Measurements from ENCODE around the gene IQSEC1.

The IQSEC1 gene

GRCh38 chr3:12987602-12988001 lies 85.6 kb downstream of the IQSEC1 start:
- H3K4me1 ChIP-seq, result peaks cover 71 to 99% (median 85%) of the 10 kb centered on the region in 10 experiments
- H3K27me3 ChIP-seq, result peaks cover 0 to 6% (median 2%) of the 10 kb centered on the region in 11 experiments; a peak in 11 of 22 replicates
- H3K9ac ChIP-seq, result no peak overlapping the region
- no peak overlapping the region; a peak in 1 of 22 replicates for H3K4me2 ChIP-seq
- H3K36me3 ChIP-seq, result peaks cover 0 to 78% (median 10%) of the 10 kb centered on the region in 11 experiments; a peak in 14 of 22 replicates
- peaks cover 0 to 5% (median 0%) of the 10 kb centered on the region in 11 experiments; a peak in 2 of 22 replicates for H3K9me3 ChIP-seq (replicated peaks in 1 of 11)
- TF ChIP-seq Cebpa-rat (IDR thresholded peaks at IDR 0.05), result no peak
- no peak overlapping the region; a peak in 1 of 20 replicates for H3K4me3 ChIP-seq
- H3K27ac ChIP-seq, result no peak overlapping the region
- peaks cover 81 to 100% (median 98%) of the 10 kb centered on the region in 11 experiments for H4K20me1 ChIP-seq

DNA sequence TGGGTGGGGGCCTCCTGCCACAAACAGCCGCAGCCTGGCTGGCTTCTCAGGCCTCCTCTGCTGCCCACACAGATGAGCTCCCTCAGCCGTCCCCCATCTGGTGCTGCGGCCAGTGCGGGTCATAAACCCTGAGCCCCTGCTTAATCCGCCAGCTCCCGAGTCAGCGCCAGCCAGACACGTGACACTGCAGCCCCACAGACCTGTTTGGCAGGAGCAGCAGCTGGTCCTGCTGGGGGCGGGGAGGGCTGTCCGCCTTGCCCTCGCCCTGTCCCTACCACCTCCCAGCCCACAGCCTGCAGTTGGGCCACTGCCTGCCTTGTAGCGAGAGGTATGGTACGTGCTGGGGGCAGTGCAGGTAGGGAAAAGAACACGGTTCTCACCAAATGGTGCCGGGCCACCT lies 86.2 kb downstream of the IQSEC1 start:
- H3K9me3 ChIP-seq (replicated peaks in 1 of 11), result peaks cover 0 to 5% (median 0%) of the 10 kb centered on the region in 11 experiments; a peak in 2 of 22 replicates
- H3K36me3 ChIP-seq, result peaks cover 0 to 76% (median 10%) of the 10 kb centered on the region in 11 experiments; a peak in 14 of 22 replicates
- peaks cover 72 to 100% (median 85%) of the 10 kb centered on the region in 10 experiments for H3K4me1 ChIP-seq
- peaks cover 81 to 100% (median 98%) of the 10 kb centered on the region in 11 experiments for H4K20me1 ChIP-seq
- H3K27me3 ChIP-seq, result no peaks in the 10 kb centered on the region; a peak in 1 of 22 replicates
- peak overlapping the region in 5 of 11 experiments; percentile 13 to 56 (median 46); a peak in 8 of 22 replicates for H3K4me2 ChIP-seq
- no peak overlapping the region for H3K4me3 ChIP-seq
- peak overlapping the region in 3 of 11 experiments; percentile 23 to 50 (median 24); a peak in 1 of 22 replicates for H3K9ac ChIP-seq
- H3K27ac ChIP-seq, result peak overlapping the region in 2 of 11 experiments; percentile 13 to 52; a peak in 3 of 22 replicates
- no peak for TF ChIP-seq Cebpa-rat (IDR thresholded peaks at IDR 0.05)

DNA sequence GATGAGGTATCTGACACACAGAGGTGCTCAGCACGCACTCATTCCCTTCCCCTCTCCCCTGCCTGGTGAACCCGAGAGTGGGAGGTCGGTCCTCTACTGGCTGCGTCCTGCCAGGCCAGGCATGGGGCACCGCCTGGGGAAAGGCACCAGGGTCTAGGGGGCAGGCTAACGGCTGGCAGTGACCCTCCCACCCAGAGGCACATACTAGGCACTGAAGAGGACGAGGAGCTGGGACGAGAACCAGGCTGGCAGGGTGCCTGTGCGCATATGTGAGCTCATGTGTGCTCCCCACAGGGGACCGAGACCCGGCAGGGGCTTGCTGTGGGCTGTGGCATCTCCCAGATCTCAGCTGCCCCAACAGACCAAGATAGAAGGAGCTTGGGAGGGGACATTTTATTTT lies 86.7 kb downstream of the IQSEC1 start:
- peaks cover 0 to 76% (median 10%) of the 10 kb centered on the region in 11 experiments; a peak in 14 of 22 replicates for H3K36me3 ChIP-seq
- H3K4me1 ChIP-seq, result peaks cover 72 to 100% (median 85%) of the 10 kb centered on the region in 10 experiments
- no peak for TF ChIP-seq Cebpa-rat (IDR thresholded peaks at IDR 0.05)
- H3K9me3 ChIP-seq (replicated peaks in 1 of 11), result peaks cover 0 to 5% (median 0%) of the 10 kb centered on the region in 11 experiments; a peak in 2 of 22 replicates
- peak overlapping the region in 8 of 11 experiments; percentile 11 to 50 (median 20); a peak in 6 of 22 replicates for H3K9ac ChIP-seq
- H3K4me3 ChIP-seq, result no peak overlapping the region
- H3K27me3 ChIP-seq, result no peaks in the 10 kb centered on the region
- peak overlapping the region in 8 of 11 experiments; percentile 12 to 56 (median 42); a peak in 12 of 22 replicates for H3K4me2 ChIP-seq
- peak overlapping the region in 5 of 11 experiments; percentile 5 to 52 (median 16); a peak in 6 of 22 replicates for H3K27ac ChIP-seq
- peaks cover 81 to 100% (median 98%) of the 10 kb centered on the region in 11 experiments for H4K20me1 ChIP-seq

DNA sequence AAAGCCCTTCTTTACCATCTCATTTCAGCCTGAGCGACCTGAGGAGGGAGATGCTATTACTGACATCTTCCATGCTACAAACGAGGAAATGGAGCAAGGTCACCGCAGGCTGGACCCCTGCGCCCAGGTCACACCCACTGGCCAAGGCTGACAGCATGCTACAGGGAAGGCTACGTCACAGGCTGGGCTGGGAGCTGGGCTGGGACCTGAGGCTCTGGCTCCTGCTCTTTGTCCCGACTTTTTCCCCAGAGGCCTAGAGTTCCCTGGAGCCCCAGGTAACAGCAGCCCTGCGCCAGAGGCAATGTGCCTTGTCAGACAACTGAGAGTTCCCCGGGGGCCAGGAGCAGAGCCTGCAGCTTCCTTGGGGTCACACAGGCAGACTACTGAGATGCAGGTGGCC lies 87.2 kb downstream of the IQSEC1 start:
- Histone ChIP-seq H4K20me1 (peaks cover 81 to 100% (median 98%) of the 10 kb centered on the region in 11 experiments), H3K27ac (peak overlapping the region in 4 of 11 experiments; percentile 5 to 52 (median 22); a peak in 6 of 22 replicates), H3K9ac (peak overlapping the region in 8 of 11 experiments; percentile 11 to 50 (median 20); a peak in 9 of 22 replicates), H3K36me3 (peaks cover 0 to 75% (median 10%) of the 10 kb centered on the region in 11 experiments; a peak in 14 of 22 replicates), H3K9me3 (replicated peaks in 1 of 11) (peaks cover 0 to 5% (median 0%) of the 10 kb centered on the region in 11 experiments; a peak in 2 of 22 replicates), H3K27me3 (no peaks in the 10 kb centered on the region), H3K4me3 (no peak overlapping the region), H3K4me2 (peak overlapping the region in 8 of 11 experiments; percentile 12 to 56 (median 42); a peak in 14 of 22 replicates), H3K4me1 (peaks cover 67 to 100% (median 85%) of the 10 kb centered on the region in 10 experiments)
- no peak for TF ChIP-seq Cebpa-rat (IDR thresholded peaks at IDR 0.05)

DNA sequence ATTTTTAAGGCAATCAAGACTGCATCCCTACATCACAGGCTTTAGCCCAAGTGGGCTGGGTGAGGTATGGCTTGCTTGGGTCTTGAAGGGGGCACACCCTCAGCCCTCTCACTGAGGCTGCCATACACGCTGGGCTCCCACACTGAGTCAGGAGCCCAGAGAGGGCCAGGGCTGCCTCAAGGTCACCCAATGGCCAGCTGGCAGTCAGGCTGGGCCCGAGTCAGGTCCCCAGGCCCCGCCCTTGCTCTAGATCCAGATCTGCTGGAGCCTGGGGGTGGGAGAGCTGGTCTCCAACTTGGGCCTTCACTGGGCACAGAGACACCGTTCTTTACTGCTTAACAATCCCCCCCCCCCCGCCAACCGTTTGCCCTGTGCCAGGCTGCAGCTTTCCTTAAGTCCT lies 88.1 kb downstream of the IQSEC1 start:
- TF ChIP-seq Cebpa-rat (IDR thresholded peaks at IDR 0.05), result no peak
- H3K4me1 ChIP-seq, result peaks cover 58 to 100% (median 85%) of the 10 kb centered on the region in 10 experiments

GRCh38 chr3:12984023-12984823 lies 89.0 kb downstream of the IQSEC1 start:
- no peak for TF ChIP-seq Cebpa-rat (IDR thresholded peaks at IDR 0.05)
- Histone ChIP-seq H3K4me2 (peak overlapping the region; percentile 57 to 90 (median 84); a peak in 21 of 22 replicates), H3K9ac (peak overlapping the region in 6 of 11 experiments; percentile 3 to 56 (median 54); a peak in 8 of 22 replicates), H3K4me3 (no peak overlapping the region), H3K27ac (peak overlapping the region in 7 of 11 experiments; percentile 5 to 54 (median 37); a peak in 6 of 22 replicates), H3K4me1 (peaks cover 52 to 100% (median 84%) of the 10 kb centered on the region in 10 experiments), H4K20me1 (peaks cover 73 to 100% (median 98%) of the 10 kb centered on the region in 11 experiments), H3K27me3 (no peaks in the 10 kb centered on the region), H3K9me3 (replicated peaks in 1 of 11) (peaks cover 0 to 5% (median 0%) of the 10 kb centered on the region in 11 experiments; a peak in 2 of 22 replicates), H3K36me3 (peaks cover 0 to 77% (median 15%) of the 10 kb centered on the region in 11 experiments; a peak in 17 of 22 replicates)

More for the DNA sequence above, 88.1 kb downstream of the IQSEC1 start:
- Histone ChIP-seq H3K9me3 (replicated peaks in 1 of 11) (peaks cover 0 to 5% (median 0%) of the 10 kb centered on the region in 11 experiments; a peak in 2 of 22 replicates), H3K27ac (peak overlapping the region in 3 of 11 experiments; percentile 15 to 52 (median 31); a peak in 4 of 22 replicates), H3K4me3 (no peak overlapping the region), H3K36me3 (peaks cover 0 to 77% (median 12%) of the 10 kb centered on the region in 11 experiments; a peak in 15 of 22 replicates), H3K27me3 (no peaks in the 10 kb centered on the region), H4K20me1 (peaks cover 78 to 100% (median 98%) of the 10 kb centered on the region in 11 experiments), H3K4me2 (peak overlapping the region in 6 of 11 experiments; percentile 24 to 56 (median 46); a peak in 10 of 22 replicates), H3K9ac (peak overlapping the region in 4 of 11 experiments; percentile 24 to 50 (median 36); a peak in 2 of 22 replicates)

GRCh38 chr3:12983319-12983718 lies 89.9 kb downstream of the IQSEC1 start:
- H3K27me3 ChIP-seq, result no peaks in the 10 kb centered on the region
- H3K9me3 ChIP-seq (replicated peaks in 1 of 11), result peaks cover 0 to 5% (median 0%) of the 10 kb centered on the region in 11 experiments; a peak in 2 of 22 replicates
- H3K9ac ChIP-seq, result peak overlapping the region in 9 of 11 experiments; percentile 3 to 56 (median 40); a peak in 11 of 22 replicates
- TF ChIP-seq Cebpa-rat (IDR thresholded peaks at IDR 0.05), result no peak
- H4K20me1 ChIP-seq, result peaks cover 73 to 100% (median 98%) of the 10 kb centered on the region in 11 experiments
- H3K36me3 ChIP-seq, result peaks cover 0 to 77% (median 21%) of the 10 kb centered on the region in 11 experiments; a peak in 16 of 22 replicates
- H3K4me1 ChIP-seq, result peaks cover 44 to 96% (median 79%) of the 10 kb centered on the region in 10 experiments
- H3K4me3 ChIP-seq, result no peak overlapping the region; a peak in 1 of 20 replicates
- peak overlapping the region; percentile 57 to 90 (median 84) for H3K4me2 ChIP-seq
- peak overlapping the region in 7 of 11 experiments; percentile 5 to 54 (median 37); a peak in 8 of 22 replicates for H3K27ac ChIP-seq

DNA sequence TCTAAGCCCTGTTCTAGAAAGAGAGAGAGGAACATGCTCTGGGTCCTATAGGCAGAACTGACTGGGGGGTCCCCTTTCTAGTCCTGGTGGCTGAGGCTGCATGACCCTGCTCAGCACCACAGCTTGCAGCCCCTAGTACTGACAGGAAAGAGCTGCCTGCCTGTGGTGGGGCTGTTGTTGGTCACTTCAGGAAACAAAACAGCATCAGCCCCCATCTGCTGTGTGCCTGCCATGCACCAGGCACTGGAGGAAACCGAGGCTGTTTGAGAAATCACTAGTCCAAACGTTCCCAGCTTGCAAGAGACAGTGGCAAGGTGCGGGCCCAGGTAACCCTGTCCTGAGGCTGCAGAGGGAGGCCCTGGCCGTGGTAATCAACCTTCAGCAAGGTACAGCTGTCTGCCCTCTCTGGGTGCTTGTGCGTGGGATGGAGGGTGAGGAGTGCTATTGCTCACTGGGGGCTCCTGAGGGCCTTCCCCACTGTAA lies 90.6 kb downstream of the IQSEC1 start:
- Histone ChIP-seq H4K20me1 (peaks cover 76 to 100% (median 98%) of the 10 kb centered on the region in 11 experiments), H3K9me3 (replicated peaks in 1 of 11) (peaks cover 0 to under 1% (median 0%) of the 10 kb centered on the region in 11 experiments; a peak in 2 of 22 replicates), H3K9ac (peak overlapping the region in 9 of 11 experiments; percentile 3 to 56 (median 40); a peak in 13 of 22 replicates), H3K4me2 (peak overlapping the region; percentile 57 to 90 (median 84)), H3K27me3 (no peaks in the 10 kb centered on the region), H3K4me3 (no peak overlapping the region; a peak in 1 of 20 replicates), H3K4me1 (peaks cover 44 to 89% (median 78%) of the 10 kb centered on the region in 10 experiments), H3K27ac (peak overlapping the region in 7 of 11 experiments; percentile 20 to 54 (median 37); a peak in 9 of 22 replicates), H3K36me3 (peaks cover 0 to 77% (median 16%) of the 10 kb centered on the region in 11 experiments; a peak in 16 of 22 replicates)
- no peak for TF ChIP-seq Cebpa-rat (IDR thresholded peaks at IDR 0.05)

Measured in BLaER1 treated with 17β-estradiol and CSF1 and Interleukin-3, amounts not matched to agents 10 nM and 100 nM (cell line).